Uterus (tissue), 4 donors: ENCODE measurements around the gene TMEM218. TPM values are rescaled to one million over a fixed set of nuclear protein-coding genes. Genes with fewer than 3 reads are reported as not detected.
A peak's percentile ranks its signal among the peaks of the same experiment; 100 is the strongest.

Source experiments
- DNase-seq, 2 donors: peaks; one replicate each; pipeline ENCODE4 v3.0.0-alpha.2; 2019 to 2020
- H3K27ac ChIP-seq, 2 donors: fragments of 200-600 bp; sonication (generic); 1 replicate in 1 of 2; 2 replicates in 1 of 2; pipeline ENCODE4 v1.5.1; 2016 to 2018
- H3K27me3 ChIP-seq, 2 donors: fragments of 200-600 bp; sonication (generic); one replicate each; pipeline ENCODE4 v1.5.1; 2018 to 2019; ENCODE audit warnings: control low read depth in 1 of 2
- H3K36me3 ChIP-seq, 2 donors: fragments of 200-600 bp; sonication (generic); one replicate each; pipeline ENCODE4 v1.5.1; 2019; ENCODE audit warnings: control low read depth in 1 of 2
- H3K4me1 ChIP-seq, 2 donors: fragments of 200-600 bp; sonication (generic); one replicate each; pipeline ENCODE4 v1.5.1; 2018 to 2019; ENCODE audit warnings: control low read depth in 1 of 2
- H3K4me3 ChIP-seq, 2 donors: fragments of 200-600 bp; sonication (generic); 1 replicate in 1 of 2; 2 replicates in 1 of 2; pipeline ENCODE4 v1.5.1; 2018 to 2019; ENCODE audit warnings: mild to moderate bottlenecking in 1 of 2
- H3K9me3 ChIP-seq, 2 donors: fragments of 200-600 bp; sonication (generic); one replicate each; pipeline ENCODE4 v1.5.1; 2019; ENCODE audit warnings: control low read depth in 1 of 2
- POLR2A ChIP-seq, 2 donors: fragments of 450-650 bp; IDR thresholded peaks; one replicate each; pipeline ENCODE4 v1.6.1; 2016; ENCODE audit warnings: antibody characterized with exemption in 2 of 2, mild to moderate bottlenecking in 1 of 2, moderate library complexity in 1 of 2
- intact Hi-C: fragments of 100-400 bp; cut with DNase I; formaldehyde crosslinking; loops from one replicate; pipeline ENCODE4 v1.15.1; 2023; ENCODE audit warnings: low total_unique reads
- total RNA-seq, 4 donors: library from RNA; depleted of rRNA in 3 of 4; stranded (reverse); fragments of >200 nt in 3 of 4; gene quantifications; one replicate each; pipeline versions ENCODE4 v1.1.0 to v1.2.4, GENCODE V29; 2014 to 2023
- TF ChIP-seq, protein P1 (sequence below), 4 experiments: fragments of 200-600 bp in 2 of 4; fragments of 450-650 bp in 2 of 4; sonication (generic) in 2 of 4; IDR thresholded peaks; one replicate each; pipeline ENCODE4 v1.5.1; 2016 to 2019; ENCODE audit warnings: antibody characterized with exemption in 4 of 4, mild to moderate bottlenecking in 2 of 4, moderate library complexity in 1 of 4
- donor health status: DM: yes; HTN: yes; CAD: no.

The TMEM218 gene
- total RNA-seq, 4 donors from 2014 or later, result 3.2 to 45.9 (median 12.0) TPM

DNA sequence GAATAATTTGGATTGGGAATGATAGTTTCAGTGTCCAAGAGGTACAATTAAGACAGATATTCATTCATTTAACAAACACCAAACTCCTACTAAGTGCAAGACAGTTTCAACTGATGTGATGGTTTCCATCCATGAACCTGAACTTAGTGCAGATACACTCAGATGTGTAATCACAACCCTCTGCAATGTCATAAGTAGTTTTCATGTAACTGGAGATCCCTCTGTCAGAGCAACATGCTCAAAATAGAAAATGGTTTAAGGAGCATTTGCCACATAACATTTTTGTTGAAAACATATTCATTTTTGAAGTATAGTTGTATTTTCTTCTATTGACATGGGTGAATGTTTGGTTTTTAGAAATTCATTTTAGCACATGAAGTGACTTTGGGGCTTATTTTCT is 36.6 kb upstream of the TMEM218 start:
- intact Hi-C loops, result no loop called here
- H3K27ac ChIP-seq, result no peak overlapping the region
- no peaks in the 10 kb centered on the region for H3K27me3 ChIP-seq
- no peaks in the 10 kb centered on the region for H3K4me1 ChIP-seq
- no peaks in the 10 kb centered on the region for H3K36me3 ChIP-seq
- H3K9me3 ChIP-seq, result no peaks in the 10 kb centered on the region
- DNase-seq, result no peak
- TF ChIP-seq POLR2A (IDR thresholded peaks at IDR 0.05), result no peak
- TF ChIP-seq, protein P1, sequence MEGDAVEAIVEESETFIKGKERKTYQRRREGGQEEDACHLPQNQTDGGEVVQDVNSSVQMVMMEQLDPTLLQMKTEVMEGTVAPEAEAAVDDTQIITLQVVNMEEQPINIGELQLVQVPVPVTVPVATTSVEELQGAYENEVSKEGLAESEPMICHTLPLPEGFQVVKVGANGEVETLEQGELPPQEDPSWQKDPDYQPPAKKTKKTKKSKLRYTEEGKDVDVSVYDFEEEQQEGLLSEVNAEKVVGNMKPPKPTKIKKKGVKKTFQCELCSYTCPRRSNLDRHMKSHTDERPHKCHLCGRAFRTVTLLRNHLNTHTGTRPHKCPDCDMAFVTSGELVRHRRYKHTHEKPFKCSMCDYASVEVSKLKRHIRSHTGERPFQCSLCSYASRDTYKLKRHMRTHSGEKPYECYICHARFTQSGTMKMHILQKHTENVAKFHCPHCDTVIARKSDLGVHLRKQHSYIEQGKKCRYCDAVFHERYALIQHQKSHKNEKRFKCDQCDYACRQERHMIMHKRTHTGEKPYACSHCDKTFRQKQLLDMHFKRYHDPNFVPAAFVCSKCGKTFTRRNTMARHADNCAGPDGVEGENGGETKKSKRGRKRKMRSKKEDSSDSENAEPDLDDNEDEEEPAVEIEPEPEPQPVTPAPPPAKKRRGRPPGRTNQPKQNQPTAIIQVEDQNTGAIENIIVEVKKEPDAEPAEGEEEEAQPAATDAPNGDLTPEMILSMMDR (IDR thresholded peaks at IDR 0.05), result no peak
- no peak overlapping the region for H3K4me3 ChIP-seq

- Histone ChIP-seq H3K9me3 (no peaks in the 10 kb centered on the region), H3K4me3 (no peak overlapping the region), H3K27ac (no peak overlapping the region), H3K27me3 (no peaks in the 10 kb centered on the region), H3K36me3 (no peaks in the 10 kb centered on the region), H3K4me1 (no peaks in the 10 kb centered on the region)
- no peak for DNase-seq
- TF ChIP-seq POLR2A (IDR thresholded peaks at IDR 0.05), result no peak
- TF ChIP-seq, protein P1 (IDR thresholded peaks at IDR 0.05), result no peak
- intact Hi-C loops, result no loop called here
These were observed 35.9 kb upstream of the TMEM218 start for GRCh38 chr11:125147280-125147679.

DNA sequence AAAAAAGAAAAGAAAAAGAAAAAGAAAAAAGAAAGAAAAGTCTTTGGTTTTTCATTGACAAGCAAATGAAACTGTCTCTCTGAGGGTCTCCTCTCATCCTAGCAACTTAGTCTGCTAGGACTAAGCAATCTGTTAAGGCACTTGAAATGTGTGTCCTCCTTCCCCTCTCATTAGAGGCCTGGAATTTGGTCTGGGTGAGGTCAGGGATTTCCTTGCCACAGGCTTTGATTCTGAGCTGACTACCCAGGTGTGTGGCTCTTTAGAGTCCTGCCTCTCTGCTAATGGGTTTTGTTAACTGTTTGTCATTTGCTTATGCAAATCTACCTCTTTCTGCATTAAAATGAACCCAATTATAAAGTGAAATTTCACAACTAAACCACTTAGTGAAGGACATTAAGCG is 34.8 kb upstream of the TMEM218 start:
- no peaks in the 10 kb centered on the region for H3K9me3 ChIP-seq
- no peaks in the 10 kb centered on the region for H3K36me3 ChIP-seq
- H3K27me3 ChIP-seq, result peaks cover 0 to 2% of the 10 kb centered on the region in 2 donors
- H3K4me1 ChIP-seq, result no peaks in the 10 kb centered on the region
- no peak overlapping the region for H3K4me3 ChIP-seq
- intact Hi-C loops, result no loop called here
- TF ChIP-seq, protein P1 (IDR thresholded peaks at IDR 0.05), result no peak
- no peak for TF ChIP-seq POLR2A (IDR thresholded peaks at IDR 0.05)
- H3K27ac ChIP-seq, result no peak overlapping the region
- no peak for DNase-seq

DNA sequence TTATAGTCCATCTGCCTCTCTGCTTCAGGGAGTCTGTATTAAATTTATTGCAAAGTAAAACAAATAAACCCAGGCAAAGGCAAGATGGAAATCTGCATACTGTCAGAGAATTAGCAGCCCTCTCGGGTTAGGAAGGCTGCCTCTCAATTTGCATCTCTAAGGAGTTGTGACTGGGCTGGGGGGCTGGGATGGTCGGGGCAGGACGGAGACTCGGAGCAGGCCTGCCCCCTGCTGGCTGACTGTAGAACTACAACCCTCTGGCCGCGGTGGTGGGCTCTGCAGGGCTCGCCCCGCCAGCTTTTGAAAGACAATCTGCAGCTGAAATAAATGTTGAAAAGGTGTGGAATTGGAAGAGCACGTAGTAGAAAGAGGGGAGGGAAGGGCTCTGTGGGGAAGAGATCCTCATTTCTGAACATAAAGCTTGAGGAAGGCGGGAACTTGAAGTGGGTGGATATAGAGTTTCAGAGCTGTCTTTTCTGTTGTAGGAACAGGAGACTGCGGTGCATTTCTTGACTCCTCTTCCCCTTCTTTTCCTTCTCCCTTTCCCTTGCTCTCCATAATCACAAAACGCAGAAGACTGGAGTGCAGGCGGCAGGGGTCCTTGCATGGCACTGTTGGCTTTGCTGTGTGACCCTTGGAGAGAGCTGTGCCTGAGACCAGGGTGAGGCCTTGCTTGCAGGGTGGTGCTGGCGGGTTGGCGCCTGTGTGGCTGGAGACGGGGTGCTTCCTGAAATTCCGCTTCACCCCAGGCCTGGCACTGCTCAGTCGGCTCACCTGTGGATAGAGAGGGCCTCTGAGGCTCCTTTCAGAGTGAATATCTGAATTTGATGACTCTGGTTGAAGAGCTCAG is 30.5 kb upstream of the TMEM218 start:
- intact Hi-C loops, result no loop called here
- Histone ChIP-seq H3K9me3 (no peaks in the 10 kb centered on the region), H3K36me3 (no peaks in the 10 kb centered on the region), H3K27ac (no peak overlapping the region), H3K4me1 (no peaks in the 10 kb centered on the region), H3K4me3 (no peak overlapping the region), H3K27me3 (peaks cover 0 to 8% of the 10 kb centered on the region in 2 donors)
- TF ChIP-seq, protein P1 (IDR thresholded peaks at IDR 0.05), result peak; percentile 75 to 88 (median 80)
- no peak for TF ChIP-seq POLR2A (IDR thresholded peaks at IDR 0.05)
- no peak for DNase-seq

DNA sequence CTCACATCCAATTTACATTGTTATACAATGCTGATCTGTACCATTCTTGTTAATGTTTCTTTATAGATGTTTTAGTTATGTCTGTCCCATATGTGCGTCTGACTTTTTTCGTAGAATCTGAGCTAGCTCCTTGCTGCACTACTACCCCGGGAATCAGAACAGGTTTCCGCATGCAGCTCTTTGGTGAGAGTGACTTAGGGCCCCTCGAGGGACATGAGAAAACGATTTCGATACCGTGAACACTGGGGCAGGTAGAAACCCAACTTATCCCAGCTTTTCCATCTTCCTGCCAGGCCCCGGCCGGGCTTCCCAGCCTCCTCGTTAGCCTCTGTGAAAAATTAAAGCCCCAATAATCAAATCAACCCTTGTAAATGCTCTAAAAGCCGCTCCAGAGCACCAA is 29.8 kb upstream of the TMEM218 start:
- H3K27me3 ChIP-seq, result peaks cover 0 to 8% of the 10 kb centered on the region in 2 donors
- intact Hi-C loops, result no loop called here

More for the DNA sequence above, 29.8 kb upstream of the TMEM218 start:
- Histone ChIP-seq H3K27ac (no peak overlapping the region), H3K4me3 (no peak overlapping the region), H3K4me1 (no peaks in the 10 kb centered on the region), H3K36me3 (no peaks in the 10 kb centered on the region), H3K9me3 (no peaks in the 10 kb centered on the region)
- DNase-seq, result no peak
- TF ChIP-seq, protein P1 (IDR thresholded peaks at IDR 0.05), result no peak
- no peak for TF ChIP-seq POLR2A (IDR thresholded peaks at IDR 0.05)
